ENCODE data around the gene BEGAIN.

GRCh38 chr14:100583245-100583644, 4.0 kb downstream of the BEGAIN start:
- no peak for TF ChIP-seq CTCF (IDR thresholded peaks at IDR 0.05)
- TF ChIP-seq POLR2AphosphoS5 (IDR thresholded peaks at IDR 0.05): no peak
- TF ChIP-seq POLR2A (IDR thresholded peaks at IDR 0.05): no peak
- TF ChIP-seq EP300 (IDR thresholded peaks at IDR 0.05): no peak
